ENCODE results near the gene RHEX.
"Not testable (repeated sequence)": the region's sequence is repeated elsewhere in the genome, so short reads cannot be mapped to it uniquely, and the experiment has no call there.

Gene RHEX, protein sequence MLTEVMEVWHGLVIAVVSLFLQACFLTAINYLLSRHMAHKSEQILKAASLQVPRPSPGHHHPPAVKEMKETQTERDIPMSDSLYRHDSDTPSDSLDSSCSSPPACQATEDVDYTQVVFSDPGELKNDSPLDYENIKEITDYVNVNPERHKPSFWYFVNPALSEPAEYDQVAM

DNA sequence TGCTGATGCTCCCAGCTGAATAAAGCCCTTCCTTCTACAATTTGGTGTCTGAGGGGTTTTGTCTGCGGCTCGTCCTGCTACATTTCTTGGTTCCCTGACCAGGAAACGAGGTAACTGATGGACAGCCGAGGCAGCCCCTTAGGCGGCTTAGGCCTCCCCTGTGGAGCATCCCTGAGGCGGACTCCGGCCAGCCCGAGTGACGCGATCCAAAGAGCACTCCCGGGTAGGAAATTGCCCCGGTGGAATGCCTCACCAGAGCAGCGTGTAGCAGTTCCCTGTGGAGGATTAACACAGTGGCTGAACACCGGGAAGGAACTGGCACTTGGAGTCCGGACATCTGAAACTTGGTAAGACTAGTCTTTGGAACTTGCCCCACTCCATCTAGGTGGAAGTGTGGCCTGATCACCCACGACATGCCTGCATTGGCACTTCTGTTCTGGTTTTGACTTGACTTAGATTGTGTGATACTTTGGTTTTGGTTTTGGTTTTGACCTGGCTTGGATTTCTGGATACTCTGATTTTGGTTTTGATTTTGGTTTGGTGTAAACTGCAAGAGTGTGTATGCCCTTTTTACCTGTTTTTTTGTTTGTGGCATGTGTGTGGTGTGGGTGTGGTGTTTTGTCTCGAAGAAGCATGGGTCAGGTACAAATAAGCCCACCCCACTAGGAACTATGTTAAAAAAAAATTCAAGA lies at the start of gene RHEX:
Gene RHEX, plus strand, starts transcription at position 255 of the 692 bp plus-strand sequence. CDS start 44,656 bp downstream, outside the sequence.
- H3K27me3 Mint-ChIP-seq, H3K9me3 Mint-ChIP-seq: not testable (repeated sequence)
- Mint-ChIP-seq H3K27ac (peak within 1 kb of the TSS; percentile 95), H3K4me3 (peak within 1 kb of the TSS; percentile 84 to 87), H3K36me3 (peaks cover 41 to 44% of the 10 kb centered on the region in 2 donors), H3K4me1 (peaks cover 51 to 84% of the 10 kb centered on the region in 2 donors)
- peak in 1 of 2 donors; percentile 9 for ATAC-seq (replicated peaks)
- peak; percentile 61 for DNase-seq

DNA sequence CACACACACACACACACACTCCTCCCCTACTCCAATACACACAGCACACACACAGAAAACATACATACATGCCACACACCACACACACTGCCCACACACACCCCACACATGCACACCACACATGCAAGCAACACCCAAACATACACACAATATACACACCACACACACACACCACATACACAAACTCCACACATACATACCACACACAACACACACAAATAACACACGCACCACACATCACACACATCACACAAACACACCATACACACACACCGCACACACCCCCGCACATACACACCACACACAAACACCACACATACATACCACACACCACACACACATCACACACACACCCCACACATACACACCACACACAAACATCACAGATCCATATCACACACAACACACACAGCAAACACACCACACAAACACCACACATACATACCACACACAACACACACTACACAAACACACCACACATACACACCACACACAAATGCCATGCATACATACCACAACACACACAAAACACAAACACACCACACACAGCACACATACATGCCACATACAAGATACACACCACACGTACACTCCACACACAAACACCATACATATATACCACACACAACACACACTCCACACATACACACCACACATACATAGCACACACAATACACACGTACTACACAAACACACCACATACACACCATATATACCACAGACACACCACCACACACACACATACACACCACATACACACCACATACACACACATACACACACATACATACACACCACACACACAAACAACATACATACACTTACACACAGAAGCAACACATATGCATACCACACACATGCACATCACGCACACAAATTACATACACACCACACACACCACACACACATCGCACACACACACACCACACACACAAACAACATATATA lies 48.8 kb upstream of the RHEX start:
- DNase-seq = no peak
- H3K27ac Mint-ChIP-seq = peak overlapping the region; percentile 1

DNA sequence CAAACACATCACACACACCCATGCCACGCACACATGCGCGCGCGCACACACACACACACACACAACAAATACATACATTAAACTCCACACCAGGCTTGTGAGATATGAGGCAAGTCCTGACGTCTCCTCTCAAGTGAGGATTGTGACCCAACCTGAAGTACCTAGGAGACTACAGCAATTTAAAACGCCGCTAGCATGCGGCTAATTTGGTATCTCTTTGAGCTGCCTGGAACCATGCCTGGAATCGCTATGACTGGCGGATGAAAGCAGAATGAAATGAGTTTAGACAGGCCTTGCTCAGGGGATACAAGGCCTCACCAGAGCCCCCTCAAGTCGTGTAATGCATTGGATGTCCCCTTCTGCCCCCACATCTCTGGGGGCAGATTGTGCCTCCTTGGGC lies 48.1 kb upstream of the RHEX start:
- DNase-seq (no peak), ATAC-seq (replicated peaks) (no peak)
- Mint-ChIP-seq H3K27me3 (no peaks in the 10 kb centered on the region), H3K36me3 (no peaks in the 10 kb centered on the region), H3K4me3 (no peak overlapping the region), H3K9me3 (no peaks in the 10 kb centered on the region), H3K4me1 (peaks cover 17% of the 10 kb centered on the region in 2 donors), H3K27ac (no peak overlapping the region)

More for the DNA sequence above, 48.8 kb upstream of the RHEX start:
- ATAC-seq (replicated peaks) = no peak
- no peaks in the 10 kb centered on the region for H3K9me3 Mint-ChIP-seq
- no peak overlapping the region for H3K4me3 Mint-ChIP-seq
- H3K36me3 Mint-ChIP-seq = no peaks in the 10 kb centered on the region
- H3K4me1 Mint-ChIP-seq = peaks cover 17% of the 10 kb centered on the region in 2 donors
- H3K27me3 Mint-ChIP-seq = no peaks in the 10 kb centered on the region

DNA sequence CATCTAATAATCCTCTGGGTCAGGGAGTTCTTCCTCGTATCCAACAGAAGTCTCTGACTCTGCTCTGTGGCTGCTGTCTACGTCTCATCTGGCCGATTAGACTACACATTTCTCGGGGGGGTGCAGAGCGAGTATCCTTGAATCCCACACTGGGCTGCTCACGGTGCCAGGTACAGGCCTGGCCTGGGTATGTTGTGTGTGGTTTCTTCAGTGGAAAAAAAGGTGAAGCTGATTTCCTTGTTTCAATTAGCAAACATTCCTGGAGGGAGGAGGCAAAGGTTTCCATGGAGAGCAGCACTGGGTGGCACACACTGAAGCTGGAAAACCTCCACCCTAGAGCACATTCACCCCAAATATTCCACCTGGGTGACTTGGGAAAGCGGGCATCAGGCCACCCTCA lies 47.7 kb upstream of the RHEX start:
- Mint-ChIP-seq H3K4me1 (peaks cover 17% of the 10 kb centered on the region in 2 donors), H3K27ac (no peak overlapping the region), H3K9me3 (no peaks in the 10 kb centered on the region), H3K27me3 (no peaks in the 10 kb centered on the region), H3K4me3 (no peak overlapping the region), H3K36me3 (no peaks in the 10 kb centered on the region)
- DNase-seq (no peak), ATAC-seq (replicated peaks) (no peak)

DNA sequence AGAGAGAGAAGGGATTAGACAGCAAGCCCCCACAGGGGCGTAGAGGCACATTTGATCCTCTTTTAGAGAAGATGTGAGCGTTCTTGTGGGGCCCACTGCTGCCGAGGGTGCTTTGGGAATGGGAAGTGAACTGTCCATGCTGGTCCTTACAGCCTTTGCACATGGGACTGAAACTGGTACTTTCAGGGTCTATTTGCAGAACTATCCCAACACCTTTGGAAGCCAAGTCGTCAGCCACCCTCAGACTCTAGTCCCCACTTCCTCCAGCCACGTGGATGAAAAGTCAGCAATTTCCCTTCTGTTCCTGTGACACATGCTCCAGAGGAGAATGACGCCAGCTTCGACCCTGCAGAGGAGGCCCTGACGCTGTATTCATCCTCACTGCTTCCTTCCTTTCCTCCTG lies 47.2 kb upstream of the RHEX start:
- Mint-ChIP-seq H3K36me3 (no peaks in the 10 kb centered on the region), H3K4me1 (peaks cover 19 to 21% of the 10 kb centered on the region in 2 donors), H3K27me3 (no peaks in the 10 kb centered on the region), H3K4me3 (no peak overlapping the region), H3K9me3 (peaks cover 0 to 1% of the 10 kb centered on the region in 2 donors), H3K27ac (no peak overlapping the region)
- DNase-seq = no peak
- ATAC-seq (replicated peaks) = no peak

DNA sequence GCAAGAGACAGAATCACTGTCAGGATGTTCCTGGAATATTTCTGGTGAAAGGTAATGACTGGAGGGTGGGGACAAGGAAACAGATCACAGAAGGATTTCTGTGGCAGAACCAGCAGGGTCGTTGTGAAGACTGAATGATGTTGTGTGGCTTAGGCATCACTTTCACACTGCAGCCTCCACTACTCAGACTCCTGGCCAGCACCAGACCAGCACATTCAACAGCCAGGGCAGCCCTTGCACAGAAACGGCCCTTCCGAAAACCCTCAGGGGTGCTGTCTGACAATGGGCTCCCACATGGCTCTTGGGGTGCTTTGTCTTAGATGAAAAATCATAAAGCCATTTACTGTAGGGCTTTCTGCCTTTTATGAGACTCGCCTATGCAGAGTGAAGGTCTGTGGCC lies 46.0 kb upstream of the RHEX start:
- H3K36me3 Mint-ChIP-seq = no peaks in the 10 kb centered on the region
- H3K27me3 Mint-ChIP-seq = no peaks in the 10 kb centered on the region
- DNase-seq (no peak), ATAC-seq (replicated peaks) (no peak)
- no peak overlapping the region for H3K27ac Mint-ChIP-seq
- H3K9me3 Mint-ChIP-seq = peaks cover 0 to 1% of the 10 kb centered on the region in 2 donors
- H3K4me3 Mint-ChIP-seq = no peak overlapping the region
- H3K4me1 Mint-ChIP-seq = peaks cover 23 to 26% of the 10 kb centered on the region in 2 donors

DNA sequence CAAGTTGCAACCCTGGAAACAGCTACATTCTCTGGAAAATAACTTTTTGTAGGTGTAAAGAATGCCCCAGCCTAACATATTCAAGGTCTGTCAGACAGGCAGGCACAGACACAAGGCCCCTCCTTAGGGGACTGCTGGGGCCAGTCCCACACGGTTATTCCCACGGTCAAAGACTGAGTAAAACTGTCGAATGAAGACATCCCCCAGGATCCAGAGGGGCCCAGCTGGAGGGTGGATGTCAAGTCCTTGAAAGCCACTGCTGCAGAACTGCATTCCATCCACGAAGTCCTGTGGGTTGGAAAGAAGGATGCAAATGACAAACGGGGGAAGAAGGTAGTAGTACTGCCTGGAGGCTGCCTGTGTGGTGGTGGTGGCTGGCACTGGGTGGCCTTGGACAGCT lies 42.9 kb upstream of the RHEX start:
- ATAC-seq (replicated peaks) = no peak
- H3K9me3 Mint-ChIP-seq = peaks cover 0 to 3% of the 10 kb centered on the region in 2 donors
- DNase-seq = no peak
- no peaks in the 10 kb centered on the region for H3K27me3 Mint-ChIP-seq
- no peak overlapping the region for H3K27ac Mint-ChIP-seq
- no peak overlapping the region for H3K4me3 Mint-ChIP-seq
- peaks cover 36 to 46% of the 10 kb centered on the region in 2 donors for H3K4me1 Mint-ChIP-seq
- H3K36me3 Mint-ChIP-seq = no peaks in the 10 kb centered on the region

DNA sequence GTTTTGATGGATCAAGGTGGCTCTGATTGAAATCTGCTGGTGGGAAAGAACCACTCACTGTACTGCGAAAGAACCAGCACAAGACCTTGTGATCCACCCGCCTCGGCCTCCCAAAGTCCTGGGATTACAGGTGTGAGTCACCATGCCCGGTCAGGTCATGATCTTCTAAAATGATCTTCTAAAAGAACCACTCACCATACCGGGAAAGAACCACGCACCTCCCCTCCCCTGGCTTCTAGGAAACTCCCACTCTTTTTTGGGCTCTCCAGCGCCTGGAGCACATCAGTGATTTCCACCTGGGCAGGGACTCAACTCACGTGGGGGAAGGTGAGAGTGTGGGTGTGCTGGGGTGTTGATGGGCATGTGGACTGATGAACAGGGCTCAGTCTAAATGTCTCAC lies 41.9 kb upstream of the RHEX start:
- Mint-ChIP-seq H3K27ac (peak overlapping the region; percentile 52), H3K9me3 (peaks cover 0 to 3% of the 10 kb centered on the region in 2 donors), H3K27me3 (no peaks in the 10 kb centered on the region), H3K4me1 (peaks cover 38 to 52% of the 10 kb centered on the region in 2 donors), H3K36me3 (no peaks in the 10 kb centered on the region), H3K4me3 (no peak overlapping the region)
- ATAC-seq (replicated peaks) (no peak), DNase-seq (no peak)

DNA sequence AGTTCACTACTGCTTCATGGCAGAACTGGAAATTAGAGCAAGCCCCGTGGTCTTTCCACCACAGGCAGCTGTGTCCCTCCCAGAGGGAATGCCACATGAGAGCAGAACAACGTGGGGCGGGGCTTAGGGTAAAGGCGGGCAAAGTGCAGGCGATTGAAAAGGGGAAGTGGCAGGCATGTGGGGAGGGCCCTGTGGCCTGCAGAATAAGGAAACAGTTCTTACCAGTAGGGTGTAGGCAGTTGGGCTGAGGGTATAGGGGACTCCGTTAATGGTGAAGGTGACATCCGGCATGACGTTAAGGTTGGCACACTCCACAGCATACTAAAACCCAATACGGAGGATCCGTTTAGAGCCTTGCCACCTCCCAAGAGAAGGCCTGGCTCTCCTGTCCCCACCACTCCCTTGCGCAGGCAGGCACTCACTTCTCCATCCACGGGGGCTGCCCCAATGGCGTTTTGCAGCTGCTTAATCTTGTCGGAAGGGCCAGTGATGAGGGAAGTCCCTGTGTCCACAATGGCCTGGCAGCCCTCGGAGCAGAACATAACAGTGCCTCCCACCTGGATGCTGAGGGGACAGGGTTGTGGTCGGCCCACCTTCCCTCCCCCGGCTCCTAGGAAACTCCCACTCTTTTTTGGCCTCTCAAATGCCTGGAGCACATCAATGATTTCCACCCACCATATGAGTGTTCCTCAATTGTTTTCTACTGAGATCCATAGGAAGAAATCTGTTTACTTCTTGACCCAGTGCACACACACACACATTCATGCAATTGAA lies 40.7 kb upstream of the RHEX start:
- ATAC-seq (replicated peaks) (peak; percentile 96 to 97), DNase-seq (peak; percentile 87)
- Mint-ChIP-seq H3K4me3 (peak overlapping the region; percentile 57 to 71), H3K4me1 (peaks cover 38 to 52% of the 10 kb centered on the region in 2 donors), H3K27ac (peak overlapping the region; percentile 91), H3K9me3 (peaks cover 0 to 3% of the 10 kb centered on the region in 2 donors), H3K27me3 (no peaks in the 10 kb centered on the region), H3K36me3 (no peaks in the 10 kb centered on the region)

DNA sequence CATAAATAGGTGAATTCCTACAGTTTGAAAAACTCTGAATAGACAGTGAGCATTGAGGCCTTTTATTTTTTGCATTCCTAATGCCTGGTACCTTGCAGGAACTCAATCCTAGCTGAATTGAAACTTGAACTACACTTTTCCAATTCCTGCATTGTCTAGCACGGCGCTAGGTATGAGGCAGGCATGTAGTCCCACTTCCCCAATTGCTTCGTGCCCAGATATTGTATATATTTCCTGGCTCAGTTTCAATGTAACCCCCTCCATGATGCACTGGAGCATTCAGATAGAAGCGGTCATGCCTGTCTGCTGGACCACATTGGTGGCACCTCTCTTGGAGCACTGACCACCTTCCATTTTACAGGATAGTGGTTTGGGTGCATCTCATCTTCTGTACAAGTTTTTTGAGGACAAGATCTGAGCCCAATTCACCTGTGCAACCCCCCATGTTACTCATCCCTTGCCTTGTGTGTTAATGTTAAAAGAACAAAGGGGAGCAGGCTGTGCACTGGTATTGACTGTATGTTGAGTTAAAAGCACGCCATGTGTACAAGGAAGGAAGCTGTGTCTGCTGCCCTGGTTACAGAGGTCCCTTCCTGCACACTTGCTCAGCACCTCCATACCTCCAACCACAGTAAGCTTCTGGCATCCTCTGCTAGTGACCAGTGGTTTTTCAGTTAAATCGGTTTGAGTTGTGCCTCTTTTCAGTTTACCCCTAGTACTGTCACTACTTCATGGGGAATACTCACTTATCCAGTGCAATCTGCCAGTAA lies 39.8 kb upstream of the RHEX start:
- peak overlapping the region; percentile 57 to 71 for H3K4me3 Mint-ChIP-seq
- H3K27ac Mint-ChIP-seq = peak overlapping the region; percentile 91
- peak in 1 of 2 donors; percentile 11 for ATAC-seq (replicated peaks)

DNA sequence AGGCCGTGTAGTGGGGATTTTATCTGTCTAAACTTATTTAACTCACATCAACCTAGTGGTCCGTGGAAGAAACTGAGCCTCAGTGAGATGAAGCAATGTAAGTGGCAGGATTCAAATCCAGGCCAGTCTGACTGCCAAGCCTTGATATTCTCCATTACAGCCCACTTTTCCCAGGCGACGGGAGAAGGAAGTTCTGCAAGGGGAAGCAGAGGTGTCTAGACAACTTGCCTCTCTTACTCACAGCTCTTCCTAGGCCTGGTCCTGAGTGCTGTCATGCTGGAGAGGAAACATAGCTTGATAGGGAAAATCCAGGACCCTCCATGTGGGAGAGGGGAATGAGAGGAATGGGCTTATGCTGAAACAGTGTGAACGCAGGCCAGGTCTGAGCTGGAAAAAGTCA lies 38.4 kb upstream of the RHEX start:
- Mint-ChIP-seq H3K9me3 (peaks cover 0 to 4% of the 10 kb centered on the region in 2 donors), H3K27me3 (no peaks in the 10 kb centered on the region), H3K4me1 (peaks cover 38 to 52% of the 10 kb centered on the region in 2 donors), H3K4me3 (no peak overlapping the region), H3K36me3 (no peaks in the 10 kb centered on the region), H3K27ac (no peak overlapping the region)
- ATAC-seq (replicated peaks) = no peak
- DNase-seq = no peak

More for the DNA sequence above, 39.8 kb upstream of the RHEX start:
- H3K36me3 Mint-ChIP-seq = no peaks in the 10 kb centered on the region
- no peaks in the 10 kb centered on the region for H3K27me3 Mint-ChIP-seq
- no peak for DNase-seq
- peaks cover 38 to 52% of the 10 kb centered on the region in 2 donors for H3K4me1 Mint-ChIP-seq
- H3K9me3 Mint-ChIP-seq = peaks cover 0 to 4% of the 10 kb centered on the region in 2 donors

DNA sequence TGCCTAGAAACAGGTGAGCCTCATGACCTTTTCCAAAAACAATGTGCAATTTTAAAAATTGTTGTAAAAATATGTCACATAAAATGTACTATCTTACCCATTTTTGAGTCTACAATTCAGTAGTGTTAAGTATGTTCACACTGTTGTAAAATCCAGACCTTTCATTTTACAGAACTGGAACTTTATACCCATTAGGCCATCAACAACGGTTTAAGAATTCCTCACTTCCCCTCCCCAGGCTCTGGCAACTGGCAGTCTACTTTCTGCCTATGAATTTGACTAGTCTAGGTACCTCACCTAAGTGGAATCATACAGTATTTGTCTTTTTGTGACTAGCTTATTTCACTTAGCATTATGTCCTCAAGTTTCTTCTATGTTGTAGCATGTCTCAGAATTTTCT lies 37.9 kb upstream of the RHEX start:
- H3K4me3 Mint-ChIP-seq = no peak overlapping the region

DNA sequence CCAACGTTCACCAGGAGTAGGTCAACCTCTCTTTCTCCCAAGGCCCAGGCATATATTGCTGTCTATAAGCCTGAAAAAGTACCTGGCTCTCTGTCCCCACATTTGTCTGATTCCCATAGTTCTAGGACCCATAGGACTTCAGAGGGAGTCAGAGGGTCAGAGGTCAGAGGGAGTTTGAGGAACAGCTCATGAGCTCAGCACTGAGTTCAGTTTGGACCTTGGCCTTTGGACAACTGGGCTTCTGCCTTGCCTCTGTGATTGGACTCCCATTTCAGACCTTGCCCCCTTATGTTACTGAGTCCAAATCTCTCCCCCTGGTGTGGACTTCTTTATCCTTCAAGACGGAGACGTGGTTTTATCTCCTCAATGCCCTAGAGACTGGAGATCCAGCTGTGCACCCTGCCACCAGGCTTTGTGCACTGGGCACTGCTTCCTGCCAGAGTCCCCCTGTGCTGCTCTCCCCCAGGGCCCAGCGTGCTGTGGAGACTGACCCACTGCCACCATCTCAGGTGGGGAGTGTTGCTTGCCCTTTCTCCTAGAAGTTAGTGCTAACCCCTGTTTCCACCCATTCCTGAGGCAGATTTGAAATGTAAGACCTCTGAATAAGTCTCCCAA lies 32.5 kb upstream of the RHEX start:
- H3K4me3 Mint-ChIP-seq = no peak overlapping the region
- H3K27me3 Mint-ChIP-seq = peaks cover 3 to 8% of the 10 kb centered on the region in 2 donors
- H3K27ac Mint-ChIP-seq = no peak overlapping the region
- H3K9me3 Mint-ChIP-seq = peaks cover 0 to 2% of the 10 kb centered on the region in 2 donors
- peaks cover 9 to 11% of the 10 kb centered on the region in 2 donors for H3K4me1 Mint-ChIP-seq
- no peak for DNase-seq
- no peaks in the 10 kb centered on the region for H3K36me3 Mint-ChIP-seq
- no peak for ATAC-seq (replicated peaks)

More for the DNA sequence above, 37.9 kb upstream of the RHEX start:
- Mint-ChIP-seq H3K27ac (no peak overlapping the region), H3K4me1 (peaks cover 38 to 52% of the 10 kb centered on the region in 2 donors), H3K9me3 (peaks cover 0 to 4% of the 10 kb centered on the region in 2 donors), H3K27me3 (no peaks in the 10 kb centered on the region), H3K36me3 (no peaks in the 10 kb centered on the region)
- DNase-seq = no peak
- no peak for ATAC-seq (replicated peaks)

Measured in stimulated activated naive B cell treated with anti-CD40 and anti-IgM and Interleukin-4, amounts not matched to agents 10 μg/mL and 1 μg/mL and 100 μg/mL, for 72 hours (primary cell).